ENCODE measurements around the gene GABRP.

GABRP gene

GRCh38 chr5:170756691-170757090 lies 26.8 kb upstream of the GABRP start (continued):
- TF ChIP-seq TSHZ2 (CRISPR knock-in tag; IDR thresholded peaks at IDR 0.05) (no peak), CREB5 (CRISPR knock-in tag; IDR thresholded peaks at IDR 0.05; ENCODE audit: low read depth) (no peak), CSDC2 (CRISPR knock-in tag; IDR thresholded peaks at IDR 0.05) (no peak), BACH2 (CRISPR knock-in tag; IDR thresholded peaks at IDR 0.05; ENCODE audit: borderline replicate concordance) (no peak), ESRRG (CRISPR knock-in tag; IDR thresholded peaks at IDR 0.05) (no peak)

- no peak for ATAC-seq
- no peak for TF ChIP-seq TOX (CRISPR knock-in tag; IDR thresholded peaks at IDR 0.05; ENCODE audit: borderline replicate concordance)
- TF ChIP-seq GLIS3 (CRISPR knock-in tag; IDR thresholded peaks at IDR 0.05): no peak
- no peak for TF ChIP-seq ISL1 (CRISPR knock-in tag; IDR thresholded peaks at IDR 0.05)
- TF ChIP-seq ZNF565 (CRISPR knock-in tag; conservative IDR thresholded peaks at IDR 0.05; ENCODE audit: low read depth): no peak
- no peak for TF ChIP-seq BACH2 (CRISPR knock-in tag; IDR thresholded peaks at IDR 0.05; ENCODE audit: borderline replicate concordance)
- no peak for TF ChIP-seq ZNF70 (CRISPR knock-in tag; IDR thresholded peaks at IDR 0.05)
- TF ChIP-seq PPARA (CRISPR knock-in tag; IDR thresholded peaks at IDR 0.05; ENCODE audit: borderline replicate concordance): no peak
- TF ChIP-seq ZC3H10 (CRISPR knock-in tag; IDR thresholded peaks at IDR 0.05): no peak
- no peak for TF ChIP-seq RARB (CRISPR knock-in tag; IDR thresholded peaks at IDR 0.05)
- TF ChIP-seq ZNF8 (CRISPR knock-in tag; IDR thresholded peaks at IDR 0.05): no peak
- TF ChIP-seq ESRRG (CRISPR knock-in tag; IDR thresholded peaks at IDR 0.05): no peak
- no peak for TF ChIP-seq ARNTL (CRISPR knock-in tag; IDR thresholded peaks at IDR 0.05; ENCODE audit: borderline replicate concordance, low read depth)
- no peak for TF ChIP-seq OSR1 (CRISPR knock-in tag; IDR thresholded peaks at IDR 0.05)
- TF ChIP-seq TSHZ2 (CRISPR knock-in tag; IDR thresholded peaks at IDR 0.05): no peak
- TF ChIP-seq ZFP3 (CRISPR knock-in tag; IDR thresholded peaks at IDR 0.05): no peak
- no peak for TF ChIP-seq TCF4 (CRISPR knock-in tag; IDR thresholded peaks at IDR 0.05; ENCODE audit: borderline replicate concordance)
- no peak for TF ChIP-seq CSDC2 (CRISPR knock-in tag; IDR thresholded peaks at IDR 0.05)
- TF ChIP-seq CSRNP3 (CRISPR knock-in tag; IDR thresholded peaks at IDR 0.05): no peak
- TF ChIP-seq SNAI2 (CRISPR knock-in tag; IDR thresholded peaks at IDR 0.05): no peak
Measured at GRCh38 chr5:170757182-170757601, 26.3 kb upstream of the GABRP start.

- no peak for TF ChIP-seq ZFP30 (CRISPR knock-in tag; IDR thresholded peaks at IDR 0.05)
- TF ChIP-seq TSHZ2 (CRISPR knock-in tag; IDR thresholded peaks at IDR 0.05): no peak
- TF ChIP-seq OSR1 (CRISPR knock-in tag; IDR thresholded peaks at IDR 0.05): no peak
- TF ChIP-seq RARB (CRISPR knock-in tag; IDR thresholded peaks at IDR 0.05): no peak
- TF ChIP-seq ZC3H10 (CRISPR knock-in tag; IDR thresholded peaks at IDR 0.05): no peak
- ATAC-seq: no peak
Measured at GRCh38 chr5:170757669-170758068, 25.9 kb upstream of the GABRP start.
